PC-9 (cell line): ENCODE data around the gene C9orf153. TPM values are rescaled to one million over a fixed set of nuclear protein-coding genes. Genes with fewer than 3 reads are reported as not detected.

ENCODE experiments used
- BruUV-seq: library from RNA; stranded (reverse); fragments of 400-500 nt; replicated peaks from 2 replicates; lab custom pipeline; 2021; lab: Mats Ljungman, UMichigan
- CTCF ChIA-PET: fragments of 300-600 bp; sonication (Branson Sonifier 250); formaldehyde crosslinking; loops from one replicate; lab custom pipeline; 2022; ENCODE audit warnings: antibody characterized with exemption; lab: Charles Lee
- POLR2A ChIA-PET: fragments of 300-600 bp; sonication (Branson Sonifier 250); formaldehyde crosslinking; loops from one replicate; lab custom pipeline; 2022; ENCODE audit warnings: antibody characterized with exemption; ENCODE audit not compliant: unreplicated experiment; lab: Charles Lee
- DNase-seq, 2 experiments: peaks; one replicate each; pipeline versions ENCODE4 v3.0.0 to v3.0.0-alpha.2; 2015 to 2022; ENCODE audit warnings: mixed read lengths in 1 of 2
- H2AFZ ChIP-seq: fragments of 200-600 bp; sonication (generic); 2 replicates; pipeline ENCODE4 v1.8.1; 2017; ENCODE audit warnings: antibody characterized with exemption
- H3F3A ChIP-seq: fragments of 200-600 bp; sonication (generic); 2 replicates; pipeline ENCODE4 v1.8.1; 2017; ENCODE audit warnings: antibody characterized with exemption, mild to moderate bottlenecking, low read depth; ENCODE audit not compliant: insufficient read depth
- H3K27ac ChIP-seq: fragments of 200-600 bp; sonication (generic); 2 replicates; pipeline ENCODE4 v1.6.1; 2016; ENCODE audit warnings: mixed run types
- H3K27me3 ChIP-seq: fragments of 200-600 bp; sonication (generic); 2 replicates; pipeline ENCODE4 v1.6.1; 2016; ENCODE audit warnings: low read depth, mixed run types; ENCODE audit not compliant: insufficient read depth
- H3K36me3 ChIP-seq: fragments of 200-600 bp; sonication (generic); 2 replicates; pipeline ENCODE4 v1.6.1; 2016; ENCODE audit warnings: low read depth, mixed run types
- H3K4me1 ChIP-seq: fragments of 200-600 bp; sonication (generic); replicated peaks from 2 replicates; pipeline ENCODE4 v1.6.1; 2016; ENCODE audit warnings: mixed run types; ENCODE audit not compliant: insufficient read depth
- H3K4me2 ChIP-seq: fragments of 200-600 bp; sonication (generic); 2 replicates; pipeline ENCODE4 v1.6.1; 2017; ENCODE audit warnings: mixed run types
- H3K4me3 ChIP-seq: fragments of 200-600 bp; sonication (generic); 2 replicates; pipeline ENCODE4 v1.6.1; 2016; ENCODE audit warnings: mixed run types
- H3K79me2 ChIP-seq: fragments of 200-600 bp; sonication (generic); 2 replicates; pipeline ENCODE4 v1.6.1; 2017; ENCODE audit warnings: low read depth, mixed run types
- H3K9me2 ChIP-seq: fragments of 200-600 bp; sonication (generic); 2 replicates; pipeline ENCODE4 v1.8.1; 2017; ENCODE audit warnings: mild to moderate bottlenecking; ENCODE audit not compliant: insufficient read depth
- H3K9me3 ChIP-seq: fragments of 200-600 bp; sonication (generic); 2 replicates; pipeline ENCODE4 v1.8.1; 2016; ENCODE audit warnings: low read depth; ENCODE audit not compliant: insufficient read depth
- H4K20me1 ChIP-seq: fragments of 200-600 bp; sonication (generic); 2 replicates; pipeline ENCODE4 v1.8.1; 2017; ENCODE audit not compliant: insufficient read depth
- EZH2 ChIP-seq: fragments of 200-600 bp; sonication (generic); IDR thresholded peaks from 2 replicates; pipeline ENCODE4 v1.8.0; 2017; ENCODE audit warnings: antibody characterized with exemption, low read depth
- intact Hi-C: fragments of 100-400 bp; cut with micrococcal nuclease; formaldehyde crosslinking; loops from one replicate; pipeline ENCODE4 v1.10.0; 2022; ENCODE audit not compliant: unreplicated experiment
- total RNA-seq: library from RNA; stranded (reverse); gene quantifications from 2 replicates; pipeline ENCODE4 v1.2.3, GENCODE V29; 2021
- TF ChIP-seq, protein P1 (sequence below): fragments of 200-600 bp; sonication (generic); conservative IDR thresholded peaks from 2 replicates; pipeline ENCODE4 v1.6.1; 2017; ENCODE audit warnings: mixed run types, antibody characterized with exemption, mild to moderate bottlenecking, moderate library complexity

C9orf153 gene
- total RNA-seq, 1 experiment from 2014 or later = 0.52 TPM

- ChIA-PET CTCF (no interaction called here), POLR2A (no interaction called here)
- Histone ChIP-seq H4K20me1 (no peaks in the 10 kb centered on the region), H3K4me3 (no peak overlapping the region), H3K79me2 (no peaks in the 10 kb centered on the region), H2AFZ (no peak overlapping the region), H3K9me3 (no peaks in the 10 kb centered on the region), H3K36me3 (no peaks in the 10 kb centered on the region), H3K9me2 (no peaks in the 10 kb centered on the region), H3K27ac (no peak overlapping the region), H3K4me1 (no peaks in the 10 kb centered on the region), H3K4me2 (no peak overlapping the region), H3F3A (no peaks in the 10 kb centered on the region), H3K27me3 (no peaks in the 10 kb centered on the region)
- TF ChIP-seq, protein P1, sequence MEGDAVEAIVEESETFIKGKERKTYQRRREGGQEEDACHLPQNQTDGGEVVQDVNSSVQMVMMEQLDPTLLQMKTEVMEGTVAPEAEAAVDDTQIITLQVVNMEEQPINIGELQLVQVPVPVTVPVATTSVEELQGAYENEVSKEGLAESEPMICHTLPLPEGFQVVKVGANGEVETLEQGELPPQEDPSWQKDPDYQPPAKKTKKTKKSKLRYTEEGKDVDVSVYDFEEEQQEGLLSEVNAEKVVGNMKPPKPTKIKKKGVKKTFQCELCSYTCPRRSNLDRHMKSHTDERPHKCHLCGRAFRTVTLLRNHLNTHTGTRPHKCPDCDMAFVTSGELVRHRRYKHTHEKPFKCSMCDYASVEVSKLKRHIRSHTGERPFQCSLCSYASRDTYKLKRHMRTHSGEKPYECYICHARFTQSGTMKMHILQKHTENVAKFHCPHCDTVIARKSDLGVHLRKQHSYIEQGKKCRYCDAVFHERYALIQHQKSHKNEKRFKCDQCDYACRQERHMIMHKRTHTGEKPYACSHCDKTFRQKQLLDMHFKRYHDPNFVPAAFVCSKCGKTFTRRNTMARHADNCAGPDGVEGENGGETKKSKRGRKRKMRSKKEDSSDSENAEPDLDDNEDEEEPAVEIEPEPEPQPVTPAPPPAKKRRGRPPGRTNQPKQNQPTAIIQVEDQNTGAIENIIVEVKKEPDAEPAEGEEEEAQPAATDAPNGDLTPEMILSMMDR = no peak
- no peak for TF ChIP-seq EZH2
- DNase-seq = peak in 1 of 2 experiments; percentile 3
- intact Hi-C loops = no loop called here
- no TSS peak for BruUV-seq
Measured at GRCh38 chr9:86185872-86186271, 73.6 kb downstream of the C9orf153 start.

DNA sequence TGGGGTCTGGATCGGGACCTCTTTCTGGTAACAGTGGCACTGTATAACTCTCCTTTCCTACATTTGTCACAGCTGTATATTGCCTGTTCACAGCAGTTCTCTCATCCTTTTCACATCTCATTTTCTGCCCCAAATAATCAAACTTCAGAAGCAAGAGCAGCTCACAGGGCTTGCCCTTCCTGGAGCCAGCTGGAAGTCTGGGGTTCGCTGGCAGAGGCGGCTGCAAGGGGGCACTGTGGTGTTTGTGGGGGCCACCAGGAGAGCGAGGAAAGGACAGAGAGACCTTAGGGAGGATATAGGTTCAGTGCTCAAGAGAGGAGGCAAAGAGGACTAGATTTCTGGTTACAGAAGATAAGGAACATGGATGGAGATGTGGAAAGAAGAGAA lies 75.3 kb downstream of the C9orf153 start:
- BruUV-seq = no TSS peak
- no peak overlapping the region for H3K4me3 ChIP-seq
- intact Hi-C loops = no loop called here
- H3K9me3 ChIP-seq = no peaks in the 10 kb centered on the region
- H3K4me2 ChIP-seq = no peak overlapping the region
- no peaks in the 10 kb centered on the region for H3K36me3 ChIP-seq
- no peaks in the 10 kb centered on the region for H4K20me1 ChIP-seq
- no peaks in the 10 kb centered on the region for H3K9me2 ChIP-seq
- CTCF ChIA-PET = no interaction called here
- TF ChIP-seq, protein P1 = no peak
- no peaks in the 10 kb centered on the region for H3F3A ChIP-seq
- no peaks in the 10 kb centered on the region for H3K27me3 ChIP-seq
- H2AFZ ChIP-seq = no peak overlapping the region
- H3K27ac ChIP-seq = no peak overlapping the region
- POLR2A ChIA-PET = no interaction called here
- no peak for DNase-seq
- no peaks in the 10 kb centered on the region for H3K79me2 ChIP-seq
- H3K4me1 ChIP-seq = no peaks in the 10 kb centered on the region

DNA sequence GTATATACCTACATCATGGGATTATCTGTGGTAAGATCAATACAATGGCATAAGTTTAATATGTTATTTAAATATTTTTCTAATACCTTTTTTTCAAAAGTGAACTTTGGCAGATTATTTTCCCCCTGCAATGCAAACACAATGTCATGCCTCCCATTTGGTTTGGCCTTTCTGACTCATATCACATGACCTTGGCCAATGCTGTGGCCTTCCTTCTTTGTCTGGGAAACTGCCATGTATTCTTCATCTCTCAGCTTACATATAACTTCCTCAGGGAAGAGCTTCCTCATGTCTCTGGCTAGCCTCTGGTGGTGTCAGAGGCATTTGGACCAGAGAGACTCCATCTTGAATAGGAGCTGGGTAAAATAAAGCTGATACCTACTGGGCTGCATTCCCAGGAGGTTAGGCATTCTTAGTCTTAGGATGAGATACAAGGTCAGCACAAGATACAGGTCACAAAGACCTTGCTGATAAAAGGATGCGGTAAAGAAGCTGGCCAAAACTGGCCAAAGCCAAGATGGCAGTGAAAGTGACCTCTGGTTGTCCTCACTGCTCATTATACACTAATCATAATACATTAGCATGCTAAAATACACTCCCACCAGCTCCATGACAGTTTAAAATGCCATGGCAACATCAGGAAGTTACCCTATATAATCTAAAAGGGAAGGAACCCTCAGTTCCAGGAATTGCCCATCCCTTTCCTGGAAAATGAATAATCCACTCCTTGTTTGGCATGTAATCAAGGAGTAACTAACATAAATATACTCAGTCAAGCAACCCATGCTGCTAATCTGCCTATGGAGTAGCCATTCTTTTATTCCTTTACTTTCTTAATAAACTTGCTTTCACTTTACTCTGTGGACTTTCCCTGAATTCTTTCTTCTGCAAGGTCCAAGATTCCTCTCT lies 76.0 kb downstream of the C9orf153 start:
- CTCF ChIA-PET = no interaction called here

More for the DNA sequence above, 76.0 kb downstream of the C9orf153 start:
- Histone ChIP-seq H3K4me1 (no peaks in the 10 kb centered on the region), H2AFZ (no peak overlapping the region), H3F3A (no peaks in the 10 kb centered on the region), H3K4me3 (no peak overlapping the region), H3K36me3 (no peaks in the 10 kb centered on the region), H4K20me1 (no peaks in the 10 kb centered on the region), H3K27ac (no peak overlapping the region), H3K79me2 (no peaks in the 10 kb centered on the region), H3K9me2 (no peaks in the 10 kb centered on the region), H3K9me3 (no peaks in the 10 kb centered on the region), H3K4me2 (no peak overlapping the region), H3K27me3 (no peaks in the 10 kb centered on the region)
- POLR2A ChIA-PET = no interaction called here
- no peak for DNase-seq
- TF ChIP-seq, protein P1 = no peak
- no peak for TF ChIP-seq EZH2
- no TSS peak for BruUV-seq
- intact Hi-C loops = no loop called here
